GM12872 (cell line): ENCODE results near the gene NPLOC4.

Experiments used
- CTCF ChIP-seq: IDR thresholded peaks from 3 replicates; pipeline ENCODE4 v1.5.1; 2011; ENCODE audit warnings: low read depth, mild to moderate bottlenecking, low read length, moderate library complexity; ENCODE audit not compliant: insufficient read depth

Gene NPLOC4

GRCh38 chr17:81659038-81659437 is 22.1 kb upstream of the NPLOC4 start:
- TF ChIP-seq CTCF = no peak

- no peak for TF ChIP-seq CTCF
Observed at GRCh38 chr17:81656835-81657234, 19.9 kb upstream of the NPLOC4 start.

GRCh38 chr17:81656118-81656743 is 19.3 kb upstream of the NPLOC4 start, which contains the start of gene PDE6G:
Gene PDE6G, minus strand, starts transcription at chr17:81656542. Its CDS starts 3,237 bp downstream, at chr17:81653305.
- TF ChIP-seq CTCF = no peak

- TF ChIP-seq CTCF = no peak
Observed at GRCh38 chr17:81655378-81656117, 18.6 kb upstream of the NPLOC4 start.

GRCh38 chr17:81652906-81653771 is 16.2 kb upstream of the NPLOC4 start:
- TF ChIP-seq CTCF = no peak

GRCh38 chr17:81651692-81652091 is 14.8 kb upstream of the NPLOC4 start:
- TF ChIP-seq CTCF = no peak

GRCh38 chr17:81650951-81651350 is 14.0 kb upstream of the NPLOC4 start:
- no peak for TF ChIP-seq CTCF
